ENCODE results near the gene TMED3. TPM values are rescaled to one million over a fixed set of nuclear protein-coding genes. Genes with fewer than 3 reads are reported as not detected.

Gene TMED3
- total and polyA plus RNA-seq, 2 experiments from 2014 or later, result 178 to 204 TPM

DNA sequence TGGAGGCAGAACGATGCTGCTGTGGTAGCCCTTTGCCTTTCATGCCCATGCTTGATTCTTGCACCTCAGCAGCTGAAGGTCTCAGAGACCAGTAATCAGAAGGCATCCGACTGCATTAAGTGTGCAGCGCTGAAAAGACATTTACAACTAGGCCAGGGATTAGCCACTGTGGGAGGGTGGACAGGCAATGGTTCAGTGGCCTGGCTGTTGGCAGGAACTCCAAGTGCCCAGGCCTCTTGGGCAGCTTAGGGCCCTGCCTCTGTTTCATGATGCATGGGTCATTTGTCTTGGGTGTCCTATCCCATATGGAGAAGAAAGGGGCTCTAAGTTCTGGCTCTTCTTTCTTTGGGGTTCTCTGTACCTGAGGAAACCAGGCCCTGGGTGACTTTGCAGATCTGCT is 11.4 kb downstream of the TMED3 start:
- Histone ChIP-seq H3K27ac (no peak overlapping the region), H3K36me3 (replicated peaks; ENCODE audit: insufficient read depth, low read depth) (peaks cover 2% of the 10 kb centered on the region), H3K9me3 (ENCODE audit: low read depth) (no peaks in the 10 kb centered on the region), H3K79me2 (peaks cover 3% of the 10 kb centered on the region), H3K27me3 (no peaks in the 10 kb centered on the region), H3K9me2 (replicated peaks; ENCODE audit: insufficient read depth) (no peaks in the 10 kb centered on the region), H4K20me1 (ENCODE audit: insufficient read depth, poor library complexity, severe bottlenecking) (no peaks in the 10 kb centered on the region), H3K4me1 (ENCODE audit: insufficient read depth) (no peaks in the 10 kb centered on the region), H2AFZ (no peak overlapping the region), H3K4me3 (no peak overlapping the region), H3K4me2 (no peak overlapping the region)
- TF ChIP-seq EZH2phosphoT487 (IDR thresholded peaks at IDR 0.05; ENCODE audit: low read depth, severe bottlenecking, unreplicated experiment) (no peak), EZH2 (IDR thresholded peaks at IDR 0.05; ENCODE audit: borderline replicate concordance) (no peak), CTCF (IDR thresholded peaks at IDR 0.05; ENCODE audit: poor library complexity) (no peak)
- 92% methylated on average over 3 of the region's 3 CpGs for WGBS (ENCODE audit: low lambda C conversion rate, missing lambda C conversion rate)
- DNase-seq (ENCODE audit: low spot score), result no peak

GRCh38 chr15:79322945-79323344 is 12.0 kb downstream of the TMED3 start:
- no peak overlapping the region for H3K4me3 ChIP-seq
- no peaks in the 10 kb centered on the region for H3K9me3 ChIP-seq (ENCODE audit: low read depth)
- peaks cover 2% of the 10 kb centered on the region for H3K36me3 ChIP-seq (replicated peaks; ENCODE audit: insufficient read depth, low read depth)
- no peak overlapping the region for H2AFZ ChIP-seq
- no peak overlapping the region for H3K4me2 ChIP-seq
- peaks cover 3% of the 10 kb centered on the region for H3K79me2 ChIP-seq
- DNase-seq (ENCODE audit: low spot score), result no peak
- H3K4me1 ChIP-seq (ENCODE audit: insufficient read depth), result no peaks in the 10 kb centered on the region
- WGBS (ENCODE audit: low lambda C conversion rate, missing lambda C conversion rate), result 91% methylated on average over 6 of the region's 6 CpGs
- H4K20me1 ChIP-seq (ENCODE audit: insufficient read depth, poor library complexity, severe bottlenecking), result no peaks in the 10 kb centered on the region
- no peak overlapping the region for H3K27ac ChIP-seq
- H3K9me2 ChIP-seq (replicated peaks; ENCODE audit: insufficient read depth), result no peaks in the 10 kb centered on the region
- no peaks in the 10 kb centered on the region for H3K27me3 ChIP-seq
- TF ChIP-seq CTCF (IDR thresholded peaks at IDR 0.05; ENCODE audit: poor library complexity) (no peak), EZH2phosphoT487 (IDR thresholded peaks at IDR 0.05; ENCODE audit: low read depth, severe bottlenecking, unreplicated experiment) (no peak), EZH2 (IDR thresholded peaks at IDR 0.05; ENCODE audit: borderline replicate concordance) (no peak)

GRCh38 chr15:79329171-79329611 is 18.3 kb downstream of the TMED3 start:
- Histone ChIP-seq H3K27ac (no peak overlapping the region), H3K9me3 (ENCODE audit: low read depth) (no peaks in the 10 kb centered on the region), H3K4me1 (ENCODE audit: insufficient read depth) (no peaks in the 10 kb centered on the region), H3K36me3 (replicated peaks; ENCODE audit: insufficient read depth, low read depth) (no peaks in the 10 kb centered on the region), H2AFZ (no peak overlapping the region), H3K9me2 (replicated peaks; ENCODE audit: insufficient read depth) (no peaks in the 10 kb centered on the region), H3K27me3 (no peaks in the 10 kb centered on the region), H4K20me1 (ENCODE audit: insufficient read depth, poor library complexity, severe bottlenecking) (no peaks in the 10 kb centered on the region), H3K4me2 (no peak overlapping the region), H3K4me3 (no peak overlapping the region), H3K79me2 (no peaks in the 10 kb centered on the region)
- peak; percentile 9 for DNase-seq (ENCODE audit: low spot score)
- TF ChIP-seq CTCF (IDR thresholded peaks at IDR 0.05; ENCODE audit: poor library complexity) (no peak), EZH2 (IDR thresholded peaks at IDR 0.05; ENCODE audit: borderline replicate concordance) (no peak), EZH2phosphoT487 (IDR thresholded peaks at IDR 0.05; ENCODE audit: low read depth, severe bottlenecking, unreplicated experiment) (no peak)
- 88% methylated on average over 2 of the region's 2 CpGs for WGBS (ENCODE audit: low lambda C conversion rate, missing lambda C conversion rate)

All from hepatocyte (in vitro differentiated cells).